ENCODE measurements around the gene UBALD1.

DNA sequence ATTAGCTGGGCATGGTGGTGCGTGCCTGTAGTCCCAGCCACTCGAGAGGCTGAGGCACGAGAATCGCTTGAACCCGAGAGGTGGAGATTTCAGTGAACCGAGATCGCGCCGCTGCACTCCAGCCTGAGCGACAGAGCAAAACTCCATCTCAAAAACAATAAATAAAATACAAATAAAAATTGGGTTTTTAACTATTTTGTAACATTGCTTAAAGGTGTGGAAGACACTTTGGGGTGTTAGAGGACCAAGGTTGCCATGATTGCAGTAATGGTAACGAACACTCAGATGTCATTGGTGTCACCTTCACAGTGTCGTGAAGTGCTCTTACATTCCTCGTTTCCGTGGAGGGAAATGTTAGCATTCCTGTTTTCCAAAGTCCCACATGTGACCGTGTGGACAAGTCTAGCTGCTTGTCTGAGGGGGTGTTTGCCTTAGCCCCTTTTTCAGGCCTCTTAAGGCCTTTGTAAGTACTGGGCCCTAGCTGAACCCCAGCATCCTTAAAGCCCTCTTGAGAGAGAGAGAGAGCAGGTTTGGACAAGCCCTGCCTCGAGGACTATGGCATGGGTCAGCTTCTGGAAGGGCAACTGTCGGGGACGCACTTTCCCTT is 49.9 kb downstream of the UBALD1 start:
- TF ChIP-seq CTCF (IDR thresholded peaks at IDR 0.05; ENCODE audit: insufficient read depth, low read length, poor library complexity, severe bottlenecking) (no peak), EZH2phosphoT487 (conservative IDR thresholded peaks at IDR 0.05; ENCODE audit: low read length) (no peak)

All from SU-DHL-6 (cell line).